Subcutaneous adipose tissue (tissue), 4 donors: ENCODE results near the gene EFHC2. TPM values are rescaled to one million over a fixed set of nuclear protein-coding genes. Genes with fewer than 3 reads are reported as not detected.

ENCODE experiments used
- CTCF ChIP-seq: fragments of 450-650 bp; IDR thresholded peaks from one replicate; pipeline ENCODE4 v1.5.1; 2016; ENCODE audit warnings: low read depth, mild to moderate bottlenecking, control low read depth, antibody characterized with exemption, moderate library complexity
- total RNA-seq, 4 donors: library from RNA; depleted of rRNA; stranded (reverse); fragments of >200 nt; gene quantifications; one replicate each; pipeline ENCODE4 v1.1.0, GENCODE V29; 2016

EFHC2 gene
- total RNA-seq, 4 donors from 2014 or later: 0.51 to 0.88 TPM; not detected in 2

GRCh38 chrX:44314808-44315207 is 28.7 kb downstream of the EFHC2 start:
- TF ChIP-seq CTCF: no peak

- no peak for TF ChIP-seq CTCF
Measured at GRCh38 chrX:44314259-44314734, 29.2 kb downstream of the EFHC2 start.

GRCh38 chrX:44312421-44312820 is 31.1 kb downstream of the EFHC2 start:
- no peak for TF ChIP-seq CTCF

GRCh38 chrX:44310227-44310626 is 33.2 kb downstream of the EFHC2 start:
- no peak for TF ChIP-seq CTCF

- TF ChIP-seq CTCF: no peak
Measured at GRCh38 chrX:44308869-44309268, 34.6 kb downstream of the EFHC2 start.

- no peak for TF ChIP-seq CTCF
Measured at GRCh38 chrX:44306356-44306755, 37.1 kb downstream of the EFHC2 start.

- TF ChIP-seq CTCF: no peak
Measured at GRCh38 chrX:44305921-44306320, 37.6 kb downstream of the EFHC2 start.
